Smooth muscle cell (in vitro differentiated cells): Measurements from ENCODE around the gene SMAD1. TPM values are rescaled to one million over a fixed set of nuclear protein-coding genes. Genes with fewer than 3 reads are reported as not detected.
"Not testable (repeated sequence)": the region's sequence is repeated elsewhere in the genome, so short reads cannot be mapped to it uniquely, and the experiment has no call there.

Source experiments
- DNase-seq: peaks from one replicate; lab custom pipeline; 2025; ENCODE audit not compliant: unreplicated experiment; lab: John Stamatoyannopoulos, UW
- H2AFZ ChIP-seq: fragments of 200-600 bp; sonication (generic); 2 replicates; pipeline ENCODE4 v1.6.0; 2016; ENCODE audit warnings: antibody characterized with exemption, low read depth, mild to moderate bottlenecking
- H3F3A ChIP-seq: fragments of 200-600 bp; sonication (generic); 2 replicates; pipeline ENCODE4 v1.6.0; 2017; ENCODE audit warnings: antibody characterized with exemption, low read depth
- H3K27ac ChIP-seq: fragments of 200-600 bp; sonication (generic); 2 replicates; pipeline ENCODE4 v1.5.1; 2016; ENCODE audit warnings: low read depth, mild to moderate bottlenecking
- H3K27me3 ChIP-seq: fragments of 200-600 bp; sonication (generic); 2 replicates; pipeline ENCODE4 v1.6.1; 2016; ENCODE audit warnings: low read depth, mild to moderate bottlenecking
- H3K36me3 ChIP-seq: fragments of 200-600 bp; sonication (generic); 2 replicates; pipeline ENCODE4 v1.5.1; 2016; ENCODE audit warnings: low read depth
- H3K4me1 ChIP-seq: fragments of 200-600 bp; sonication (generic); 2 replicates; pipeline ENCODE4 v1.5.1; 2016; ENCODE audit warnings: low read depth
- H3K4me2 ChIP-seq: fragments of 200-600 bp; sonication (generic); 2 replicates; pipeline ENCODE4 v1.6.0; 2016; ENCODE audit warnings: mild to moderate bottlenecking
- H3K4me3 ChIP-seq: fragments of 200-600 bp; sonication (generic); 2 replicates; pipeline ENCODE4 v1.5.1; 2016; ENCODE audit warnings: mild to moderate bottlenecking
- H3K79me2 ChIP-seq: fragments of 200-600 bp; sonication (generic); 2 replicates; pipeline ENCODE4 v1.6.0; 2016; ENCODE audit warnings: low read depth, mild to moderate bottlenecking
- H3K9ac ChIP-seq: fragments of 200-600 bp; sonication (generic); 2 replicates; pipeline ENCODE4 v1.6.0; 2016; ENCODE audit warnings: low read depth
- H3K9me3 ChIP-seq: fragments of 200-600 bp; sonication (generic); replicated peaks from 2 replicates; pipeline ENCODE4 v1.5.1; 2016; ENCODE audit warnings: low read depth
- H4K20me1 ChIP-seq: fragments of 200-600 bp; sonication (generic); 2 replicates; pipeline ENCODE4 v1.6.0; 2016; ENCODE audit warnings: low read depth
- WGBS: methylation state at CpG from one replicate; pipeline ENCODE4 v1.1.7; 2016; ENCODE audit warnings: low lambda C conversion rate; 5-methylcytosine and 5-hydroxymethylcytosine counted together
- polyA plus RNA-seq: library from polyadenylated mRNA; unstranded; fragments of >200 nt; fragmentation: Nextera tagmentation; extraction: Ambion mirVana; gene quantifications from 2 replicates; pipeline ENCODE4 v1.2.1, GENCODE V29; 2016
- total RNA-seq: library from RNA; depleted of rRNA; stranded (reverse); fragments of >200 nt; gene quantifications from 2 replicates; pipeline ENCODE4 v1.2.3, GENCODE V29; 2014
- TF ChIP-seq, protein P1 (sequence below): fragments of 200-600 bp; sonication (generic); IDR thresholded peaks from 2 replicates; pipeline ENCODE4 v1.5.1; 2017; ENCODE audit warnings: borderline replicate concordance, mild to moderate bottlenecking, antibody characterized with exemption; ENCODE audit not compliant: insufficient read depth, poor library complexity, severe bottlenecking

SMAD1 gene
- total and polyA plus RNA-seq, 2 experiments from 2014 or later = 23.1 to 34.0 TPM

DNA sequence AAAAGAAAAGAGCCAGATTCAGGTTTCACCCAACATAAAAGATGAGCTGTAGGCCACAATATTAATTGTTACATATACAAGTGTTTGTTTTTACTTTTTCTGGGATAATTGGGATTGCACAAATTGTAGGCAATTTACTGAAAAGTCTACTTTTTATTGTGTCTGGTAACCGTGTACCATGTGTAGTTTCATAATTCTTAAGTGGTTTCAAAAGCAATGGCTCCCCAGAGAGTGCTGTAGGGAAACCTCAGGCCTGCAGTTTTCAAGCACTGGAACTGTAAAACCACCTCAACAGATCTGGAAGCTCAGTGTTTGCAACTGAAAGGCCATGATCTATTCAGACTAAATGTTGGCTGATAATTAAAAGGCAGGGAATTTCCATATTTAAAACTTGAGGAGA, 83.7 kb downstream of the SMAD1 start:
- 85% methylated on average over 1 of the region's 1 CpG for WGBS
- Histone ChIP-seq H3K36me3 (no peaks in the 10 kb centered on the region), H3K4me2 (no peak overlapping the region), H3K79me2 (no peaks in the 10 kb centered on the region), H3K27me3 (no peaks in the 10 kb centered on the region), H3K9me3 (peaks cover 3% of the 10 kb centered on the region), H2AFZ (no peak overlapping the region), H3F3A (no peaks in the 10 kb centered on the region), H3K27ac (no peak overlapping the region), H4K20me1 (no peaks in the 10 kb centered on the region), H3K9ac (no peak overlapping the region), H3K4me3 (no peak overlapping the region), H3K4me1 (no peaks in the 10 kb centered on the region)
- TF ChIP-seq, protein P1, sequence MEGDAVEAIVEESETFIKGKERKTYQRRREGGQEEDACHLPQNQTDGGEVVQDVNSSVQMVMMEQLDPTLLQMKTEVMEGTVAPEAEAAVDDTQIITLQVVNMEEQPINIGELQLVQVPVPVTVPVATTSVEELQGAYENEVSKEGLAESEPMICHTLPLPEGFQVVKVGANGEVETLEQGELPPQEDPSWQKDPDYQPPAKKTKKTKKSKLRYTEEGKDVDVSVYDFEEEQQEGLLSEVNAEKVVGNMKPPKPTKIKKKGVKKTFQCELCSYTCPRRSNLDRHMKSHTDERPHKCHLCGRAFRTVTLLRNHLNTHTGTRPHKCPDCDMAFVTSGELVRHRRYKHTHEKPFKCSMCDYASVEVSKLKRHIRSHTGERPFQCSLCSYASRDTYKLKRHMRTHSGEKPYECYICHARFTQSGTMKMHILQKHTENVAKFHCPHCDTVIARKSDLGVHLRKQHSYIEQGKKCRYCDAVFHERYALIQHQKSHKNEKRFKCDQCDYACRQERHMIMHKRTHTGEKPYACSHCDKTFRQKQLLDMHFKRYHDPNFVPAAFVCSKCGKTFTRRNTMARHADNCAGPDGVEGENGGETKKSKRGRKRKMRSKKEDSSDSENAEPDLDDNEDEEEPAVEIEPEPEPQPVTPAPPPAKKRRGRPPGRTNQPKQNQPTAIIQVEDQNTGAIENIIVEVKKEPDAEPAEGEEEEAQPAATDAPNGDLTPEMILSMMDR = no peak
- DNase-seq = no peak

GRCh38 chr4:145566086-145566708, 84.5 kb downstream of the SMAD1 start:
- Histone ChIP-seq H3F3A (no peaks in the 10 kb centered on the region), H3K4me3 (no peak overlapping the region), H3K79me2 (no peaks in the 10 kb centered on the region), H2AFZ (no peak overlapping the region), H3K4me1 (no peaks in the 10 kb centered on the region), H3K4me2 (no peak overlapping the region), H3K27me3 (no peaks in the 10 kb centered on the region), H4K20me1 (no peaks in the 10 kb centered on the region), H3K36me3 (no peaks in the 10 kb centered on the region), H3K27ac (no peak overlapping the region), H3K9ac (no peak overlapping the region), H3K9me3 (peaks cover 3% of the 10 kb centered on the region)
- TF ChIP-seq, protein P1 = no peak
- no peak for DNase-seq
- WGBS = 88% methylated on average over 5 of the region's 5 CpGs

DNA sequence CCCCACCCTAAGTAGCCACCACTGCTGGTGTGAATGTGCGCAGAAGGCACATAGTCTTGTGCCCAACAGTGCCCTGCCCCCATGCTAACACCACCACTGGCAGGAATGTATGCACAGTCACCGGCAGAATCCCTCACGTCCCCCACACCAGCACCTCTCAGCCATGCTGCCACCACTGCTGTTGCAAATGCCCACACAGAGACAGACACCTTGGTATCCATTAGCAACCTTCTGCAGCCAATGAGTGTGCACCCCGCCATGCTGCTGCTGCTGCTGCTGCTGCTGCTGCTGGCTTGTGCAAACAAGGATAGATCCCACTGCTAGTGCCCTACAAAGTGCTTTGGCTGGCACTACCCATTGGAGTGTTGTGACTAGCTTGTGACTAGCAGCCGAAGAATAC, 85.1 kb downstream of the SMAD1 start:
- WGBS = 92% methylated on average over 5 of the region's 5 CpGs
- Histone ChIP-seq H3F3A (no peaks in the 10 kb centered on the region), H3K9ac (no peak overlapping the region), H3K27me3 (no peaks in the 10 kb centered on the region), H4K20me1 (no peaks in the 10 kb centered on the region), H3K4me2 (no peak overlapping the region), H3K9me3 (peaks cover 3% of the 10 kb centered on the region), H2AFZ (no peak overlapping the region), H3K79me2 (no peaks in the 10 kb centered on the region), H3K4me1 (no peaks in the 10 kb centered on the region), H3K27ac (no peak overlapping the region), H3K36me3 (no peaks in the 10 kb centered on the region), H3K4me3 (no peak overlapping the region)
- TF ChIP-seq, protein P1 = no peak
- no peak for DNase-seq

DNA sequence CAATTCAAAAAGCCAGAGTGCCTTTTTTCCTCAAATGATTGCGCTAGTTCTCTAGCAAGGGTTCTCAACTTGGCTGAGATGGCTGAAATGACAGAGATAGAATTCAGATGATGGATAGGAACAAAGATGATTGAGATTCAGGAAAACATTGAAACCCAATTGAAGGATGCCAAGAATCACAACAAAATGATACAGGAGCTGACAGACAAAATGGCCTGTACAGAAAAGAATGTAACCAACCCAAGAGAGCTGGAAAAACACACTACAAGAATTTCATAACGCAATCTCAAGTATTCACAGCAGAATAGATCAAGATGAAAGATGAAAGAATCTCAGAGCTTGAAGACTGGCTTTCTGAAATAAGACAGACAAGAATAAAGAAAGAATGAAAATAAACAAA, 85.9 kb downstream of the SMAD1 start:
- TF ChIP-seq, protein P1 = no peak
- Histone ChIP-seq H3K4me3 (no peak overlapping the region), H3F3A (no peaks in the 10 kb centered on the region), H3K27ac (no peak overlapping the region), H3K9ac (no peak overlapping the region), H3K27me3 (no peaks in the 10 kb centered on the region), H3K9me3 (peaks cover 3% of the 10 kb centered on the region), H4K20me1 (no peaks in the 10 kb centered on the region), H2AFZ (no peak overlapping the region), H3K4me2 (no peak overlapping the region), H3K79me2 (no peaks in the 10 kb centered on the region), H3K36me3 (no peaks in the 10 kb centered on the region), H3K4me1 (no peaks in the 10 kb centered on the region)
- DNase-seq = no peak
- WGBS = 97% methylated on average over 2 of the region's 2 CpGs

DNA sequence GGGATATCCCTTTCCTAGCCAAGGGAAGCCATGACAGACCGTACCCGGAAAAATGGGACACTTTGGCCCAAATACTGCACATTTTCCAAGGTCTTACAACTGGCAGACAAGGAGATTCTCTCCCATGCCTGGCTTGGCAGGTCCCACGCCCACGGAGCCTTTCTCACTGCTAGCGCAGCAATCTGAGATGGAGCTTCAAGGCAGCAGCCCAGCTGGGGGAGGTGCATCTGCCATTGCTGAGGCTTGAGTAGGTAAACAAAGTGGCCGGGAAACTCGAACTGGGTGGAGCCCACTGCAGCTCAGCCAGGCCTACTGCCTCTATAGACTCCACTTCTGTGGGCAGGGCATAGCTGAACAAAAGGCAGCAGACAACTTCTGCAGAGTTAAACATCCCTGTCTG, 92.9 kb downstream of the SMAD1 start:
- H3K9ac ChIP-seq, H3K9me3 ChIP-seq, H3K4me3 ChIP-seq, H3F3A ChIP-seq, H3K4me1 ChIP-seq, H3K36me3 ChIP-seq, H3K27ac ChIP-seq, H3K4me2 ChIP-seq, H3K27me3 ChIP-seq, H2AFZ ChIP-seq, DNase-seq, H3K79me2 ChIP-seq, H4K20me1 ChIP-seq: not testable (repeated sequence)
- WGBS = 85% methylated on average over 7 of the region's 7 CpGs
